ENCODE measurements around the gene TFAP2B. TPM values are rescaled to one million over a fixed set of nuclear protein-coding genes. Genes with fewer than 3 reads are reported as not detected.

TFAP2B gene
- polyA plus RNA-seq, 1 donor from 2014 or later, result not detected

DNA sequence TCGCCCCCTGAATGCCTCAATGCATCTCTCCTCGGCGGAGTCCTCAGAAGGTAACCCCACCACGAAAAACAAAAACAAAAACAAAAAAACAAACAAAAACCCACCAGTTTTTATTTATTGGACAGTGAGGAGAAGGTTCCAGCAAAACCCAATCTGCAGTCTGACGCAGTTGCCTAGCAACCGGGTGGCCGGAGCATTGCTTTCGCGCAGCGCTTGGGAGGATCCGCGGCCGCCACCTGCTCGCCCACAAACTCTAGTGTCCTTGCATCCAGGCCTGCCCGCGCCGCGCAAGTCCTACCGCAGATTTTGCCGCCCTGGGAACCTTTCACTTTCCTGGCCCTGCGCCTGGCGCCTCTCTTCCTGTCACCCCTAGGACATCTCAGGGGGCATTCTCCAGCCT, 17.6 kb downstream of the TFAP2B start:
- Histone ChIP-seq H3F3A (ENCODE audit: insufficient read depth, low read length, poor library complexity, severe bottlenecking) (no peaks in the 10 kb centered on the region), H4K20me1 (ENCODE audit: insufficient read depth) (no peaks in the 10 kb centered on the region), H3K9me2 (ENCODE audit: insufficient read depth, low read length) (no peaks in the 10 kb centered on the region), H2AFZ (ENCODE audit: low read depth, low read length) (no peak overlapping the region), H3K36me3 (ENCODE audit: insufficient read depth, low read length) (no peaks in the 10 kb centered on the region), H3K4me2 (ENCODE audit: low read length) (no peak overlapping the region), H3K79me2 (replicated peaks; ENCODE audit: insufficient read depth, low read length) (no peaks in the 10 kb centered on the region), H3K9ac (ENCODE audit: low read length) (no peak overlapping the region), H3K9me3 (ENCODE audit: low read length) (no peaks in the 10 kb centered on the region), H3K4me3 (ENCODE audit: low read length) (no peak overlapping the region), H3K27ac (ENCODE audit: low read length) (no peak overlapping the region), H3K27me3 (ENCODE audit: insufficient read depth, low read depth, low read length) (peaks cover 100% of the 10 kb centered on the region)
- TF ChIP-seq EZH2 (IDR thresholded peaks at IDR 0.05; ENCODE audit: borderline replicate concordance, insufficient read depth, low read length, poor library complexity, severe bottlenecking), result no peak
- TF ChIP-seq SMC3 (conservative IDR thresholded peaks at IDR 0.05; ENCODE audit: poor library complexity), result no peak
- no peak for TF ChIP-seq POLR2AphosphoS5 (IDR thresholded peaks at IDR 0.05)

DNA sequence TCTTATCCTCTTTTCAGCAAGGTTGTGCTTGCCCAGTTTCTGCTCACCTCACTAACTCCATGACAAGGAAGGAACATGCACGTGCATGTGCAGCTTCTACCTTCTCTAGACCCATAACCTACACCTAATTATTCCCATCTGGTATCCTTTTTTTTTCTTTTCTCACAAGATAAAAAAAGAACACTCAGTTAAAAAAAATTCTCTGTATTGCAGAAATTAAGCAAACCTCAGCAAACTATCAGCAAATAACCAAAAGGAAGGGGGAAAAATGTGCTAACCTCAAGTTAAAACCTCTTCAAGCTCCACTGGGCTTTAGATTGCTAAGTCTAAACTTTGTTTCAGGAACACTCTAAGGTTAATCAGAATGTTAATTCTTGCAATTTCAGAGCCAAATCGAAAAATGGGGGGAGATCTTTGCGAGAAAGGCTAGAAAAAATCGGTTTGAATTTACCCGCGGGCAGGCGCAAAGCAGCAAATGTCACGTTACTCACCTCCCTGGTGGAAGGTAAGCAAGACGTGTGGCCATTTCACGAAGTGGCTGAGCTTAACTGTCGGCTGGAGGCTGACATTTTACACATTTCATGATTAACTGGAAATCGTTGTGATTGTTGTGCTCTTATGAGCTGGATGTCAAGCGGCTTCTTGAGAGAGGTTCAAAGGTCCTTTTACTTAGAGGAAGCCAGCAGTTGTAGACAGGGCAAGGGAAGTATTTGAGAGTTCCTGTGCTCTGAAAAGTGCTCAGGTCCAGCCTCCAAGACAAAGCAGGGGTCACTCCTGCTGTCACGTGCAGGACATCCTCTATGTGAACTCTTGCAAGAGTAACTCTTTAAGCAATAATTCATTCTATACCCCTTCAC, 19.1 kb downstream of the TFAP2B start:
- Histone ChIP-seq H3K36me3 (ENCODE audit: insufficient read depth, low read length) (no peaks in the 10 kb centered on the region), H4K20me1 (ENCODE audit: insufficient read depth) (no peaks in the 10 kb centered on the region), H3K9me3 (ENCODE audit: low read length) (no peaks in the 10 kb centered on the region), H2AFZ (ENCODE audit: low read depth, low read length) (no peak overlapping the region), H3K4me3 (ENCODE audit: low read length) (no peak overlapping the region), H3K27me3 (ENCODE audit: insufficient read depth, low read depth, low read length) (peaks cover 100% of the 10 kb centered on the region), H3K4me2 (ENCODE audit: low read length) (no peak overlapping the region), H3K9ac (ENCODE audit: low read length) (no peak overlapping the region), H3F3A (ENCODE audit: insufficient read depth, low read length, poor library complexity, severe bottlenecking) (no peaks in the 10 kb centered on the region), H3K9me2 (ENCODE audit: insufficient read depth, low read length) (no peaks in the 10 kb centered on the region), H3K27ac (ENCODE audit: low read length) (no peak overlapping the region), H3K79me2 (replicated peaks; ENCODE audit: insufficient read depth, low read length) (no peaks in the 10 kb centered on the region)
- TF ChIP-seq EZH2 (IDR thresholded peaks at IDR 0.05; ENCODE audit: borderline replicate concordance, insufficient read depth, low read length, poor library complexity, severe bottlenecking) (no peak), RAD21 (conservative IDR thresholded peaks at IDR 0.05) (no peak), SMC3 (conservative IDR thresholded peaks at IDR 0.05; ENCODE audit: poor library complexity) (no peak), TAF1 (IDR thresholded peaks at IDR 0.05; ENCODE audit: low read depth) (no peak), MXI1 (conservative IDR thresholded peaks at IDR 0.05; ENCODE audit: poor library complexity, severe bottlenecking) (no peak), POLR2AphosphoS5 (IDR thresholded peaks at IDR 0.05) (no peak), EP300 (conservative IDR thresholded peaks at IDR 0.05; ENCODE audit: poor library complexity, severe bottlenecking) (no peak)
- TF ChIP-seq, protein P1, sequence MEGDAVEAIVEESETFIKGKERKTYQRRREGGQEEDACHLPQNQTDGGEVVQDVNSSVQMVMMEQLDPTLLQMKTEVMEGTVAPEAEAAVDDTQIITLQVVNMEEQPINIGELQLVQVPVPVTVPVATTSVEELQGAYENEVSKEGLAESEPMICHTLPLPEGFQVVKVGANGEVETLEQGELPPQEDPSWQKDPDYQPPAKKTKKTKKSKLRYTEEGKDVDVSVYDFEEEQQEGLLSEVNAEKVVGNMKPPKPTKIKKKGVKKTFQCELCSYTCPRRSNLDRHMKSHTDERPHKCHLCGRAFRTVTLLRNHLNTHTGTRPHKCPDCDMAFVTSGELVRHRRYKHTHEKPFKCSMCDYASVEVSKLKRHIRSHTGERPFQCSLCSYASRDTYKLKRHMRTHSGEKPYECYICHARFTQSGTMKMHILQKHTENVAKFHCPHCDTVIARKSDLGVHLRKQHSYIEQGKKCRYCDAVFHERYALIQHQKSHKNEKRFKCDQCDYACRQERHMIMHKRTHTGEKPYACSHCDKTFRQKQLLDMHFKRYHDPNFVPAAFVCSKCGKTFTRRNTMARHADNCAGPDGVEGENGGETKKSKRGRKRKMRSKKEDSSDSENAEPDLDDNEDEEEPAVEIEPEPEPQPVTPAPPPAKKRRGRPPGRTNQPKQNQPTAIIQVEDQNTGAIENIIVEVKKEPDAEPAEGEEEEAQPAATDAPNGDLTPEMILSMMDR (IDR thresholded peaks at IDR 0.05; ENCODE audit: poor library complexity, severe bottlenecking), result no peak
- TF ChIP-seq, protein P2, sequence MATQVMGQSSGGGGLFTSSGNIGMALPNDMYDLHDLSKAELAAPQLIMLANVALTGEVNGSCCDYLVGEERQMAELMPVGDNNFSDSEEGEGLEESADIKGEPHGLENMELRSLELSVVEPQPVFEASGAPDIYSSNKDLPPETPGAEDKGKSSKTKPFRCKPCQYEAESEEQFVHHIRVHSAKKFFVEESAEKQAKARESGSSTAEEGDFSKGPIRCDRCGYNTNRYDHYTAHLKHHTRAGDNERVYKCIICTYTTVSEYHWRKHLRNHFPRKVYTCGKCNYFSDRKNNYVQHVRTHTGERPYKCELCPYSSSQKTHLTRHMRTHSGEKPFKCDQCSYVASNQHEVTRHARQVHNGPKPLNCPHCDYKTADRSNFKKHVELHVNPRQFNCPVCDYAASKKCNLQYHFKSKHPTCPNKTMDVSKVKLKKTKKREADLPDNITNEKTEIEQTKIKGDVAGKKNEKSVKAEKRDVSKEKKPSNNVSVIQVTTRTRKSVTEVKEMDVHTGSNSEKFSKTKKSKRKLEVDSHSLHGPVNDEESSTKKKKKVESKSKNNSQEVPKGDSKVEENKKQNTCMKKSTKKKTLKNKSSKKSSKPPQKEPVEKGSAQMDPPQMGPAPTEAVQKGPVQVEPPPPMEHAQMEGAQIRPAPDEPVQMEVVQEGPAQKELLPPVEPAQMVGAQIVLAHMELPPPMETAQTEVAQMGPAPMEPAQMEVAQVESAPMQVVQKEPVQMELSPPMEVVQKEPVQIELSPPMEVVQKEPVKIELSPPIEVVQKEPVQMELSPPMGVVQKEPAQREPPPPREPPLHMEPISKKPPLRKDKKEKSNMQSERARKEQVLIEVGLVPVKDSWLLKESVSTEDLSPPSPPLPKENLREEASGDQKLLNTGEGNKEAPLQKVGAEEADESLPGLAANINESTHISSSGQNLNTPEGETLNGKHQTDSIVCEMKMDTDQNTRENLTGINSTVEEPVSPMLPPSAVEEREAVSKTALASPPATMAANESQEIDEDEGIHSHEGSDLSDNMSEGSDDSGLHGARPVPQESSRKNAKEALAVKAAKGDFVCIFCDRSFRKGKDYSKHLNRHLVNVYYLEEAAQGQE (IDR thresholded peaks at IDR 0.05; ENCODE audit: borderline replicate concordance), result no peak

All from neural cell (in vitro differentiated cells).